Measurements from ENCODE around the gene KRTAP9-1.

KRTAP9-1 gene

DNA sequence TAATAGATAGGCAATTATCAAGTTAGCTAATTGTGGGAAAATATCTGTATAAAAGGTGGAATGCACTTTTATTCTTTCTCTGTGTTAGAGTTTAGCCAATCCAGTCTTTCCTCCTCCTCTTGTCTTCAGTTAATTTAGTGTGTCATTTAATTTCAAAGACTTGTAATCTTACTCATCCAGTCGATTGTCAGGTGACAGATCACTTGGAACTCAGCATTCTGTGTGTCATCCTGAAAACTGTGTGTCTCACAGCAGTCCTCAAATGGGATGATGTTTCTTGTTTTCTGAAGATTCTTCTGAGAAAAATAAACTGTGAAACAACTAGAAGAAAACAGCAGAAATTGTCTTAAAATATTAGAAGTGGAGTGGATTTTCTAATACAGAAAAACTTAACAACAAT is 4.7 kb upstream of the KRTAP9-1 start:
- TF ChIP-seq, protein P1, sequence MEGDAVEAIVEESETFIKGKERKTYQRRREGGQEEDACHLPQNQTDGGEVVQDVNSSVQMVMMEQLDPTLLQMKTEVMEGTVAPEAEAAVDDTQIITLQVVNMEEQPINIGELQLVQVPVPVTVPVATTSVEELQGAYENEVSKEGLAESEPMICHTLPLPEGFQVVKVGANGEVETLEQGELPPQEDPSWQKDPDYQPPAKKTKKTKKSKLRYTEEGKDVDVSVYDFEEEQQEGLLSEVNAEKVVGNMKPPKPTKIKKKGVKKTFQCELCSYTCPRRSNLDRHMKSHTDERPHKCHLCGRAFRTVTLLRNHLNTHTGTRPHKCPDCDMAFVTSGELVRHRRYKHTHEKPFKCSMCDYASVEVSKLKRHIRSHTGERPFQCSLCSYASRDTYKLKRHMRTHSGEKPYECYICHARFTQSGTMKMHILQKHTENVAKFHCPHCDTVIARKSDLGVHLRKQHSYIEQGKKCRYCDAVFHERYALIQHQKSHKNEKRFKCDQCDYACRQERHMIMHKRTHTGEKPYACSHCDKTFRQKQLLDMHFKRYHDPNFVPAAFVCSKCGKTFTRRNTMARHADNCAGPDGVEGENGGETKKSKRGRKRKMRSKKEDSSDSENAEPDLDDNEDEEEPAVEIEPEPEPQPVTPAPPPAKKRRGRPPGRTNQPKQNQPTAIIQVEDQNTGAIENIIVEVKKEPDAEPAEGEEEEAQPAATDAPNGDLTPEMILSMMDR (IDR thresholded peaks at IDR 0.05; ENCODE audit: insufficient read depth, missing control alignments) = no peak
- no peak for FAIRE-seq
- DNase-seq (ENCODE audit: insufficient read length, low spot score) = no peak

GRCh38 chr17:41186872-41187271 is 2.8 kb upstream of the KRTAP9-1 start:
- no peak for DNase-seq (ENCODE audit: insufficient read length, low spot score)
- no peak for FAIRE-seq
- TF ChIP-seq, protein P1 (IDR thresholded peaks at IDR 0.05; ENCODE audit: insufficient read depth, missing control alignments) = no peak

- TF ChIP-seq, protein P1 (IDR thresholded peaks at IDR 0.05; ENCODE audit: insufficient read depth, missing control alignments) = no peak
- FAIRE-seq (no peak), DNase-seq (ENCODE audit: insufficient read length, low spot score) (no peak)
These were observed 641 bp downstream of the KRTAP9-1 start for GRCh38 chr17:41190328-41190727.

DNA sequence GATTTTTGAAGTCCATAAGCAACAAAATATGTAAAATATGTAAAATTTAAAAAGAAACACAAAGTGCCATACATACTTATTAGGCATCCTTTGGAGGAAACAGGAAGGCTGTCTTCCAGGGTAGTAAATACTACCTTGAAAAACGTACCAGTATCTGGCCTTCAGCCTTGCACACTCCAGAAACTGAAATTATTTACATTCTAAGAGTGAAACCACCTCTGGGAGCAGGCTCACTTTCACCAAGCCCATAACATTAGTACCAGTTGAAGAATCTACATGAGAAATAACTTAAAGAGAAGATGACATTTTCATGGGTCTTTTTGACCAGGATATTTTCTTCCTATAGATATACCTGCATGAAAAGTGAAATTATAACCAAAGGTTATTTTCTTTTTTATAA is 6.4 kb downstream of the KRTAP9-1 start:
- TF ChIP-seq, protein P1 (IDR thresholded peaks at IDR 0.05; ENCODE audit: insufficient read depth, missing control alignments) = no peak
- DNase-seq (ENCODE audit: insufficient read length, low spot score) (no peak), FAIRE-seq (no peak)

DNA sequence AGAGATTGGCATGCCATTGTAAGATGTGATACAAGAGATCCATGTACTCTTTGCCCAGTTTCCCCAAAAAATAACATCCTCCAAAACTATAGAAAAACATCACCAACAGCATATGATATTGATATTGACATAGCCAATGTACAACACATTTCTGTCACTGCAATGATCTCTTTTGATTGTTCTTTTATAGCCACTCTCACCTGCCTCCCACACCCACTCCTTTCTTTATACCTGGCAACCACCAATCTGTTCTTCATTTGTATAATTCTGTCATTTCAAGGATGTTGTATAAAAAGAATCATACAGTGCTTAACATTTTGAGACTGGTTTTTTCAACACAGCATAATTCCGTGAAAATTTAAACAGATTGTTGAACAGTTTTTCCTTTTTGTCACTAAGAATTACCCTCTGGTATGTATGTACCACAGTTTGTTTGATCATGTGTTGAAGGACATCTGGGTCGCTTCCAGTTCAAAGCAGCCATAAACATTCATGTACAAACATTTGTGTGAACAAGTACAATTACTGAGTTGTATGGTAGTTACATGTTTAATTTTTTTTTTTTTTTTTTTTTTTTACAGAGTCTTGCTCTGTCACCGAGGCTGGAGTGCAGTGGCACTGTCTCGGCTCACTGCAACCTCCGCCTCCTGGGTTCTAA is 9.9 kb downstream of the KRTAP9-1 start:
- DNase-seq (ENCODE audit: insufficient read length, low spot score) (no peak), FAIRE-seq (no peak)
- TF ChIP-seq, protein P1 (IDR thresholded peaks at IDR 0.05; ENCODE audit: insufficient read depth, missing control alignments) = no peak

DNA sequence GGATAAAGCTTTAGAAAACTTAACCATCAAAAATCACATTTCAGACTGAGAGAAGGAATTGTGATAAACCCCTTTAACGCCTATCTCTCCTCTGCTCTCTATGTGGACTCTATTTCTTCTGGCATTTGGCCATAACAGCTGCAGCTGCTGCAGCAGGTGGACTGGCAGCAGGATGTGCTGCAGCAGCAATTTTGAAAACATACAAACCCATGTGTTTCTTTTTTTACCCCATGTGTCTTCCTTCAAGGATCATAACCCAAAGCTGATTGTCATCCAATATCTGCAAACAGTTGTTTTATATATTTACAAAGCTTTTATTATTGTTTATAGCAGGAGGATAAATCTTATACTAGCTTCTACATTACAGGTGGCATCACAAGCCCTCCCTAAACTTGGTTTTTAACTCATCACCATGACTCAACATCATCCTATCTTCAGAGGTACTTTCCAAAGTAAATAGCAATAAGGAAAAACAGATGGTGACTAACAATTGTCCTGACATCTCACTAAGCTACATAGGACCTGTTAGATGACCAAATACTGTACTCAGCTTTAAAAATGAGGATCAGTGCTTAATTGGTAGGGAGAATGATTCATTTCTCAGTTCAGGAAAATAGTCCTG is 22.3 kb downstream of the KRTAP9-1 start:
- DNase-seq (ENCODE audit: insufficient read length, low spot score) (no peak), FAIRE-seq (no peak)
- TF ChIP-seq, protein P1 (IDR thresholded peaks at IDR 0.05; ENCODE audit: insufficient read depth, missing control alignments) = no peak

- DNase-seq (ENCODE audit: insufficient read length, low spot score) (no peak), FAIRE-seq (no peak)
- TF ChIP-seq, protein P1 (IDR thresholded peaks at IDR 0.05; ENCODE audit: insufficient read depth, missing control alignments) = no peak
These were observed 23.0 kb downstream of the KRTAP9-1 start for GRCh38 chr17:41212524-41213169.
